ENCODE data around the gene LHFPL3.
A peak's percentile ranks its signal among the peaks of the same experiment; 100 is the strongest.
"Not testable (repeated sequence)": the region's sequence is repeated elsewhere in the genome, so short reads cannot be mapped to it uniquely, and the experiment has no call there.

LHFPL3 gene

GRCh38 chr7:104572554-104572953 is 244.2 kb downstream of the LHFPL3 start:
- in situ Hi-C loops (cut with HindIII; ENCODE audit: low pct_unique_long_range_greater_than_20kb, low sequenced_read_pairs), result no loop called here
- no peak for TF ChIP-seq JUND (IDR thresholded peaks at IDR 0.05; ENCODE audit: low read depth)
- no peak for DNase-seq (ENCODE audit: low read depth in 1 of 2, low spot score in 1 of 2)

- no peak for DNase-seq (ENCODE audit: low read depth in 1 of 2, low spot score in 1 of 2)
- no peak for TF ChIP-seq JUND (IDR thresholded peaks at IDR 0.05; ENCODE audit: low read depth)
- in situ Hi-C loops (cut with HindIII; ENCODE audit: low pct_unique_long_range_greater_than_20kb, low sequenced_read_pairs), result no loop called here
Measured at GRCh38 chr7:104584620-104585019, 256.2 kb downstream of the LHFPL3 start.

- DNase-seq (ENCODE audit: low read depth in 1 of 2, low spot score in 1 of 2); in situ Hi-C loops (cut with HindIII; ENCODE audit: low pct_unique_long_range_greater_than_20kb, low sequenced_read_pairs): not testable (repeated sequence)
Measured at GRCh38 chr7:104595591-104595990, 267.2 kb downstream of the LHFPL3 start.

- DNase-seq (ENCODE audit: low read depth in 1 of 2, low spot score in 1 of 2), result no peak
- in situ Hi-C loops (cut with HindIII; ENCODE audit: low pct_unique_long_range_greater_than_20kb, low sequenced_read_pairs), result no loop called here
- no peak for TF ChIP-seq JUND (IDR thresholded peaks at IDR 0.05; ENCODE audit: low read depth)
Measured at GRCh38 chr7:104603957-104604356, 275.6 kb downstream of the LHFPL3 start.

- DNase-seq (ENCODE audit: low read depth in 1 of 2, low spot score in 1 of 2), result no peak
- in situ Hi-C loops (cut with HindIII; ENCODE audit: low pct_unique_long_range_greater_than_20kb, low sequenced_read_pairs), result no loop called here
- TF ChIP-seq JUND (IDR thresholded peaks at IDR 0.05; ENCODE audit: low read depth), result no peak
Measured at GRCh38 chr7:104604706-104605105, 276.3 kb downstream of the LHFPL3 start.

GRCh38 chr7:104621321-104621720 is 292.9 kb downstream of the LHFPL3 start:
- in situ Hi-C loops (cut with HindIII; ENCODE audit: low pct_unique_long_range_greater_than_20kb, low sequenced_read_pairs), result no loop called here
- TF ChIP-seq JUND (IDR thresholded peaks at IDR 0.05; ENCODE audit: low read depth), result no peak
- no peak for DNase-seq (ENCODE audit: low read depth in 1 of 2, low spot score in 1 of 2)

GRCh38 chr7:104625956-104626355 is 297.6 kb downstream of the LHFPL3 start:
- DNase-seq (ENCODE audit: low read depth in 1 of 2, low spot score in 1 of 2), result no peak
- TF ChIP-seq JUND (IDR thresholded peaks at IDR 0.05; ENCODE audit: low read depth), result no peak
- in situ Hi-C loops (cut with HindIII; ENCODE audit: low pct_unique_long_range_greater_than_20kb, low sequenced_read_pairs), result no loop called here

GRCh38 chr7:104627516-104627915 is 299.1 kb downstream of the LHFPL3 start:
- peak; percentile 11 to 51 for DNase-seq (ENCODE audit: low read depth in 1 of 2, low spot score in 1 of 2)
- in situ Hi-C loops (cut with HindIII; ENCODE audit: low pct_unique_long_range_greater_than_20kb, low sequenced_read_pairs), result no loop called here
- TF ChIP-seq JUND (IDR thresholded peaks at IDR 0.05; ENCODE audit: low read depth), result no peak

GRCh38 chr7:104628017-104628416 is 299.6 kb downstream of the LHFPL3 start:
- TF ChIP-seq JUND (IDR thresholded peaks at IDR 0.05; ENCODE audit: low read depth), result no peak
- in situ Hi-C loops (cut with HindIII; ENCODE audit: low pct_unique_long_range_greater_than_20kb, low sequenced_read_pairs), result no loop called here
- DNase-seq (ENCODE audit: low read depth in 1 of 2, low spot score in 1 of 2), result no peak

- no peak for TF ChIP-seq JUND (IDR thresholded peaks at IDR 0.05; ENCODE audit: low read depth)
- in situ Hi-C loops (cut with HindIII; ENCODE audit: low pct_unique_long_range_greater_than_20kb, low sequenced_read_pairs), result no loop called here
- no peak for DNase-seq (ENCODE audit: low read depth in 1 of 2, low spot score in 1 of 2)
Measured at GRCh38 chr7:104629408-104629807, 301.0 kb downstream of the LHFPL3 start.

GRCh38 chr7:104640506-104640905 is 312.1 kb downstream of the LHFPL3 start:
- in situ Hi-C loops (cut with HindIII; ENCODE audit: low pct_unique_long_range_greater_than_20kb, low sequenced_read_pairs), result no loop called here
- no peak for TF ChIP-seq JUND (IDR thresholded peaks at IDR 0.05; ENCODE audit: low read depth)
- DNase-seq (ENCODE audit: low read depth in 1 of 2, low spot score in 1 of 2), result no peak

- no peak for DNase-seq (ENCODE audit: low read depth in 1 of 2, low spot score in 1 of 2)
- in situ Hi-C loops (cut with HindIII; ENCODE audit: low pct_unique_long_range_greater_than_20kb, low sequenced_read_pairs), result no loop called here
- TF ChIP-seq JUND (IDR thresholded peaks at IDR 0.05; ENCODE audit: low read depth), result no peak
Measured at GRCh38 chr7:104642560-104642959, 314.2 kb downstream of the LHFPL3 start.

- DNase-seq (ENCODE audit: low read depth in 1 of 2, low spot score in 1 of 2), result peak in 1 of 2 experiments; percentile 19
- no peak for TF ChIP-seq JUND (IDR thresholded peaks at IDR 0.05; ENCODE audit: low read depth)
Measured at GRCh38 chr7:104643587-104644217, 315.3 kb downstream of the LHFPL3 start.

GRCh38 chr7:104650991-104651640 is 322.7 kb downstream of the LHFPL3 start:
- peak in 1 of 2 experiments; percentile 16 for DNase-seq (ENCODE audit: low read depth in 1 of 2, low spot score in 1 of 2)
- TF ChIP-seq JUND (IDR thresholded peaks at IDR 0.05; ENCODE audit: low read depth), result no peak
- in situ Hi-C loops (cut with HindIII; ENCODE audit: low pct_unique_long_range_greater_than_20kb, low sequenced_read_pairs), result no loop called here

More at GRCh38 chr7:104643587-104644217, 315.3 kb downstream of the LHFPL3 start:
- in situ Hi-C loops (cut with HindIII; ENCODE audit: low pct_unique_long_range_greater_than_20kb, low sequenced_read_pairs), result no loop called here

All from T47D (cell line).